GM19099 (cell line): ENCODE measurements around the gene ACOT12.

Experiments
- POLR2A ChIP-seq: IDR thresholded peaks from 3 replicates; pipeline ENCODE4 v1.6.1; 2011; ENCODE audit warnings: low read depth; ENCODE audit not compliant: insufficient read length; ENCODE audit errors: extremely low read depth

Gene ACOT12

GRCh38 chr5:81363093-81363871 is 30.7 kb downstream of the ACOT12 start:
- TF ChIP-seq POLR2A: no peak

- TF ChIP-seq POLR2A: no peak
These were observed 32.3 kb downstream of the ACOT12 start for GRCh38 chr5:81361600-81361999.

- TF ChIP-seq POLR2A: no peak
These were observed 33.3 kb downstream of the ACOT12 start for GRCh38 chr5:81360640-81361039.

- no peak for TF ChIP-seq POLR2A
These were observed 34.1 kb downstream of the ACOT12 start for GRCh38 chr5:81359881-81360280.

- no peak for TF ChIP-seq POLR2A
These were observed 34.8 kb downstream of the ACOT12 start for GRCh38 chr5:81359108-81359507.

- no peak for TF ChIP-seq POLR2A
These were observed 38.4 kb downstream of the ACOT12 start for GRCh38 chr5:81355291-81356251.

GRCh38 chr5:81354093-81354492 is 39.8 kb downstream of the ACOT12 start:
- no peak for TF ChIP-seq POLR2A

- TF ChIP-seq POLR2A: no peak
These were observed 40.7 kb downstream of the ACOT12 start for GRCh38 chr5:81353189-81353588.

GRCh38 chr5:81350507-81350906 is 43.4 kb downstream of the ACOT12 start:
- no peak for TF ChIP-seq POLR2A

- TF ChIP-seq POLR2A: no peak
These were observed 44.8 kb downstream of the ACOT12 start for GRCh38 chr5:81349161-81349560.

GRCh38 chr5:81345411-81346003 is 48.4 kb downstream of the ACOT12 start:
- TF ChIP-seq POLR2A: no peak

- TF ChIP-seq POLR2A: no peak
These were observed 49.2 kb downstream of the ACOT12 start for GRCh38 chr5:81344736-81345135.

- no peak for TF ChIP-seq POLR2A
These were observed 56.1 kb downstream of the ACOT12 start for GRCh38 chr5:81337803-81338202.

- TF ChIP-seq POLR2A: no peak
These were observed 57.4 kb downstream of the ACOT12 start for GRCh38 chr5:81336556-81336955.

- no peak for TF ChIP-seq POLR2A
These were observed 58.0 kb downstream of the ACOT12 start for GRCh38 chr5:81335946-81336345.
